Vagina (tissue), 2 donors: ENCODE results near the gene GPBP1L1. TPM values are rescaled to one million over a fixed set of nuclear protein-coding genes. Genes with fewer than 3 reads are reported as not detected.
"Not testable (repeated sequence)": the region's sequence is repeated elsewhere in the genome, so short reads cannot be mapped to it uniquely, and the experiment has no call there.

Source experiments
- DNase-seq, 2 donors: peaks; one replicate each; pipeline ENCODE4 v3.0.0-alpha.2; 2017; ENCODE audit errors: extremely low spot score in 2 of 2
- H3K27ac ChIP-seq: fragments of 200-600 bp; sonication (generic); one replicate; pipeline ENCODE4 v1.5.1; 2019
- H3K27me3 ChIP-seq: fragments of 200-600 bp; sonication (generic); one replicate; pipeline ENCODE4 v1.5.1; 2019
- H3K36me3 ChIP-seq, 2 donors: fragments of 200-600 bp; sonication (generic); one replicate each; pipeline ENCODE4 v1.5.1; 2017 to 2019
- H3K4me1 ChIP-seq: fragments of 200-600 bp; sonication (generic); one replicate; pipeline ENCODE4 v1.5.1; 2019
- H3K4me3 ChIP-seq, 2 donors: fragments of 200-600 bp; sonication (generic); 1 replicate in 1 of 2; 2 replicates in 1 of 2; pipeline ENCODE4 v1.5.1; 2016 to 2019
- H3K9me3 ChIP-seq: fragments of 200-600 bp; sonication (generic); one replicate; pipeline ENCODE4 v1.5.1; 2019
- CTCF ChIP-seq, 3 experiments: fragments of 450-650 bp in 2 of 3; fragments of 200-600 bp in 1 of 3; sonication (generic) in 1 of 3; IDR thresholded peaks; one replicate each; pipeline ENCODE4 v1.5.1; 2017 to 2019; ENCODE audit warnings: antibody characterized with exemption in 3 of 3, mild to moderate bottlenecking in 2 of 3, moderate library complexity in 2 of 3
- POLR2A ChIP-seq, 2 donors: fragments of 450-650 bp; IDR thresholded peaks; one replicate each; pipeline ENCODE4 v1.6.1; 2017; ENCODE audit warnings: antibody characterized with exemption in 2 of 2, mild to moderate bottlenecking in 2 of 2, moderate library complexity in 2 of 2
- POLR2AphosphoS5 ChIP-seq, 2 donors: sonication (generic); formaldehyde crosslinking; IDR thresholded peaks; one replicate each; pipeline ENCODE4 v1.9.0; 2017; ENCODE audit warnings: antibody characterized with exemption in 2 of 2, mild to moderate bottlenecking in 2 of 2, low read depth in 1 of 2; ENCODE audit not compliant: insufficient read depth in 1 of 2
- intact Hi-C: fragments of 100-400 bp; cut with DNase I; formaldehyde crosslinking; loops from one replicate; pipeline ENCODE4 v1.15.1; 2023
- total RNA-seq: library from RNA; depleted of rRNA; stranded (reverse); fragments of >200 nt; gene quantifications from one replicate; pipeline ENCODE4 v1.2.3, GENCODE V29; 2016

Gene GPBP1L1
- total RNA-seq, 1 donor from 2014 or later: 109 TPM

GRCh38 chr1:45723248-45723930, 37.1 kb upstream of the GPBP1L1 start:
- Histone ChIP-seq H3K4me3 (no peak overlapping the region), H3K36me3 (peaks cover 0 to 16% of the 10 kb centered on the region in 2 donors), H3K27me3 (no peaks in the 10 kb centered on the region), H3K9me3 (no peaks in the 10 kb centered on the region), H3K27ac (no peak overlapping the region), H3K4me1 (no peaks in the 10 kb centered on the region)
- TF ChIP-seq POLR2AphosphoS5 (IDR thresholded peaks at IDR 0.05; ENCODE audit: insufficient read depth in 1 of 2, low read depth in 1 of 2) (no peak), POLR2A (IDR thresholded peaks at IDR 0.05) (no peak), CTCF (IDR thresholded peaks at IDR 0.05) (no peak)
- DNase-seq: no peak
- intact Hi-C loops: no loop called here

- no peaks in the 10 kb centered on the region for H3K4me1 ChIP-seq
- no peak overlapping the region for H3K27ac ChIP-seq
- DNase-seq: no peak
- no peak for TF ChIP-seq POLR2AphosphoS5 (IDR thresholded peaks at IDR 0.05; ENCODE audit: insufficient read depth in 1 of 2, low read depth in 1 of 2)
- TF ChIP-seq POLR2A (IDR thresholded peaks at IDR 0.05): no peak
- no peak for TF ChIP-seq CTCF (IDR thresholded peaks at IDR 0.05)
- no peaks in the 10 kb centered on the region for H3K27me3 ChIP-seq
- intact Hi-C loops: no loop called here
- no peak overlapping the region for H3K4me3 ChIP-seq
- peaks cover 0 to 10% of the 10 kb centered on the region in 2 donors for H3K36me3 ChIP-seq
- H3K9me3 ChIP-seq: no peaks in the 10 kb centered on the region
Observed at GRCh38 chr1:45722809-45723208, 36.5 kb upstream of the GPBP1L1 start.

- Histone ChIP-seq H3K27me3 (no peaks in the 10 kb centered on the region), H3K9me3 (no peaks in the 10 kb centered on the region), H3K27ac (no peak overlapping the region), H3K36me3 (peaks cover 0 to 4% of the 10 kb centered on the region in 2 donors), H3K4me3 (no peak overlapping the region), H3K4me1 (no peaks in the 10 kb centered on the region)
- DNase-seq: no peak
- intact Hi-C loops: no loop called here
- TF ChIP-seq POLR2AphosphoS5 (IDR thresholded peaks at IDR 0.05; ENCODE audit: insufficient read depth in 1 of 2, low read depth in 1 of 2) (no peak), CTCF (IDR thresholded peaks at IDR 0.05) (no peak), POLR2A (IDR thresholded peaks at IDR 0.05) (no peak)
Observed at GRCh38 chr1:45721207-45721606, 34.9 kb upstream of the GPBP1L1 start.

- Histone ChIP-seq H3K27me3 (no peaks in the 10 kb centered on the region), H3K4me1 (no peaks in the 10 kb centered on the region), H3K36me3 (peaks cover 0 to 10% of the 10 kb centered on the region in 2 donors), H3K4me3 (no peak overlapping the region), H3K27ac (no peak overlapping the region), H3K9me3 (no peaks in the 10 kb centered on the region)
- intact Hi-C loops: no loop called here
- DNase-seq: no peak
- no peak for TF ChIP-seq POLR2A (IDR thresholded peaks at IDR 0.05)
Observed at GRCh38 chr1:45718289-45718688, 32.0 kb upstream of the GPBP1L1 start.

- DNase-seq, H3K9me3 ChIP-seq, H3K27ac ChIP-seq, H3K27me3 ChIP-seq, H3K4me1 ChIP-seq, intact Hi-C loops, H3K4me3 ChIP-seq: not testable (repeated sequence)
- peaks cover 0 to 16% of the 10 kb centered on the region in 2 donors for H3K36me3 ChIP-seq
Observed at GRCh38 chr1:45717386-45717785, 31.1 kb upstream of the GPBP1L1 start.

- no peak for TF ChIP-seq POLR2A (IDR thresholded peaks at IDR 0.05)
- no peak for TF ChIP-seq CTCF (IDR thresholded peaks at IDR 0.05)
- TF ChIP-seq POLR2AphosphoS5 (IDR thresholded peaks at IDR 0.05; ENCODE audit: insufficient read depth in 1 of 2, low read depth in 1 of 2): no peak
- H3K27me3 ChIP-seq: no peaks in the 10 kb centered on the region
- H3K4me1 ChIP-seq: no peaks in the 10 kb centered on the region
- no peak overlapping the region for H3K4me3 ChIP-seq
- intact Hi-C loops: no loop called here
- H3K27ac ChIP-seq: no peak overlapping the region
- H3K9me3 ChIP-seq: no peaks in the 10 kb centered on the region
- no peak for DNase-seq
- peaks cover 0 to 16% of the 10 kb centered on the region in 2 donors for H3K36me3 ChIP-seq
Observed at GRCh38 chr1:45716700-45717099, 30.4 kb upstream of the GPBP1L1 start.
